ENCODE data around the gene DRC7.
A peak's percentile ranks its signal among the peaks of the same experiment; 100 is the strongest.

DRC7 gene

DNA sequence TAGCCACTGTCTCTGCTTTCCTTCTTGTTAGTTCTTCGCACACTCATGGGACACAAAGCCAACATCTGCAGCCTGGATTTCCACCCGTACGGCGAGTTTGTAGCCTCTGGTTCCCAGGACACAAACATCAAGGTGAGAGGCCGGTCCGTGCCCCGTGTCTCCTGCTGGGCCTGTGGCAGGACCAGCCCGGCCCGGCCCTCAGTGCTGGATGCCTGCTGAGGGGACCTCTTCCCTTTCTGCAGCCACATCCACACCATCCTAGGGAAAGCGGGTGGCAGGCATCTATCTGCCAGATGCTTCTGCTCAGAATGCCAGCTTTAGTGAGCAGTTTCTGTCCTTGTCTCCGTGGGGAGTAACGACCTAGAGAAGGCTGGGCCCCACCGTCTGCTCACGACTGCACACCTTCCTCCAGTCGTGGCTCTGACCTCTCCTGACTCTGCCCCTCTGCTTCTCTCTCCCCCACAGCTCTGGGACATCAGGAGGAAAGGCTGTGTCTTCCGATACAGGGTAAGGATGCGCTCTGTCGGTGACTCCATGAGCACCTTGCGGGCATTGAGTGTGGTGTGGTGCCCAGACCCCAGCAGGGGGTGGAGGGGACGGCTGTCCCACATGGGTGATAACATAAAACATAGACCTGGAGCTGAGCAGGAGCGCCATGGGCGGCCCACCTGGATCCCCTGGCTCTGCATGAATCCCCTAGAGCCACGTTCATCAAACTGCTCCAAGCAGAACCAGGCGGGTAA lies 56.4 kb downstream of the DRC7 start:
- DNase-seq = no peak

DNA sequence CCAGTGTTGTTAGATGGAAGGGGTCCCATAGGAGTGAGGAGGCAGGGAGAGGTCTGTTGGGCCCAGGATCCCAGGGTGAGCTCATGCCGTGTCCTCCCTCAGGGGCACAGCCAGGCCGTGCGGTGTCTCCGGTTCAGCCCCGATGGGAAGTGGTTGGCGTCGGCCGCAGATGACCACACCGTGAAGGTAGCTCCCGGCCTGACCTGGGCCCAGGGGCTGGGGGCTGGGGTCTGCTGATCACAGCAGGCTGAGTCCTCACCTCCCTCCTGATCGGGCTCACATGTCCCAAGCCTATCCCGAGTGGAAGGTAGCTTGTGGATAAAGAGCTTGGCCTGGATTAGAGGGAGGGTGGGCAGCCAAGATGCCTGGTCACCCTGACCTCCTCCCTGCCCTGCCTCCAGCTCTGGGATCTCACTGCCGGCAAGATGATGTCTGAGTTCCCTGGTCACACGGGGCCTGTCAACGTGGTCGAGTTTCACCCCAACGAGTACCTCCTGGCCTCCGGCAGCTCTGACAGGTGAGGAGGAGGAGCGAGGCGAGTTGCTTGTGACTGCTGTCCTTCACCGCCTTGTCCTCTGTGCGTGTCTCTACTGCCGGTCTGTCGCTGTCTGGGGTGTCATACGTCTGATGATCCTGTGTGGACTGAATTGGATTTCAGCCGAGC lies 57.1 kb downstream of the DRC7 start:
- DNase-seq = no peak

DNA sequence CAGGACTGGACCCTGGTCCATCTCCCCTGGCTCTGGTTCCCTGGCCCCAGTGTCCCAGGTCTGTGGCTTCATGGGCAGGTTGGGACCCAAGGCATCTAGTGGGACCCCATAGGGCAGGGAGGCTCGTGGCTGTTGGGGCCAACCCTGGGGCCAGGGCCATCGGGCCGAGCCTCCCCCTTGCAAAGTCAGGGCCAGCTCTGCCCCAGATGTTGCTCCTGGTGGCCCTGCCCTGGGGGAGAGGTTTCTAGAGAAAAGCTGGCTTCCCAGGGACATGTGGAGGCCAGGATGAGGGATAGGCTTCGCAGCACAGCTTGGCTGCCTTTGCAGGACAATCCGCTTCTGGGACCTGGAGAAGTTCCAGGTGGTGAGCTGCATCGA lies 57.6 kb downstream of the DRC7 start:
- DNase-seq = no peak

DNA sequence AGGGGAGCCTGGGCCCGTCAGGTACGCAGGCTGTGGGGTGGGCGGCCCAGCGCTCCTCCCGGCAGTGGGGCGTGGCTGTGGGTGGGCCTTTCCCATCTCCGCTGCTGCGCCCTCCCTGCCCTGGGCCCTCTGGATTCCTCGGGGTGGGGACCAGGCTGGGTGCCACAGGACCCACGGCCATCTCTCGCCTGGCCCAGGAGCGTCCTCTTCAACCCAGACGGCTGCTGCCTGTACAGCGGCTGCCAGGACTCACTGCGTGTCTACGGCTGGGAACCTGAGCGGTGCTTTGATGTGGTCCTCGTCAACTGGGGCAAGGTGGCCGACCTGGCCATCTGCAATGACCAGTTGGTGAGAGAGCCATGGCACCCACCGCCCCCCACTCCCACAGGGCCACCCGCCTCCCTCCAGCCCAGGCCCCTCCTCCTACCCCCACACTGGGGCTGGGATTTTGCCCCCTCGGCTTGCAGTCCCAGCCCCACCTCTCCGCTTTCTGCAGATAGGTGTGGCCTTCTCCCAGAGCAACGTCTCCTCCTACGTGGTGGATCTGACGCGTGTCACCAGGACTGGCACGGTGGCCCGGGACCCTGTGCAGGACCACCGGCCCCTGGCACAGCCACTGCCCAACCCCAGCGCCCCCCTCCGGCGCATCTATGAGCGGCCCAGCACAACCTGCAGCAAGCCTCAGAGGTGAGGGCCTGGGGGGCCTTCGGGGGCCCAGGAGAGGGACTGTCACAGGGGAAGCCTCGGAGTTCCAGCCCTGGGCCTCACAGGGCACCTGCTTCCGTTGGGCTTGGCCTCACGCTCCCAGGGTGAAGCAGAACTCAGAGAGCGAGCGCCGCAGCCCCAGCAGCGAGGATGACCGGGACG lies 58.2 kb downstream of the DRC7 start:
- no peak for DNase-seq

DNA sequence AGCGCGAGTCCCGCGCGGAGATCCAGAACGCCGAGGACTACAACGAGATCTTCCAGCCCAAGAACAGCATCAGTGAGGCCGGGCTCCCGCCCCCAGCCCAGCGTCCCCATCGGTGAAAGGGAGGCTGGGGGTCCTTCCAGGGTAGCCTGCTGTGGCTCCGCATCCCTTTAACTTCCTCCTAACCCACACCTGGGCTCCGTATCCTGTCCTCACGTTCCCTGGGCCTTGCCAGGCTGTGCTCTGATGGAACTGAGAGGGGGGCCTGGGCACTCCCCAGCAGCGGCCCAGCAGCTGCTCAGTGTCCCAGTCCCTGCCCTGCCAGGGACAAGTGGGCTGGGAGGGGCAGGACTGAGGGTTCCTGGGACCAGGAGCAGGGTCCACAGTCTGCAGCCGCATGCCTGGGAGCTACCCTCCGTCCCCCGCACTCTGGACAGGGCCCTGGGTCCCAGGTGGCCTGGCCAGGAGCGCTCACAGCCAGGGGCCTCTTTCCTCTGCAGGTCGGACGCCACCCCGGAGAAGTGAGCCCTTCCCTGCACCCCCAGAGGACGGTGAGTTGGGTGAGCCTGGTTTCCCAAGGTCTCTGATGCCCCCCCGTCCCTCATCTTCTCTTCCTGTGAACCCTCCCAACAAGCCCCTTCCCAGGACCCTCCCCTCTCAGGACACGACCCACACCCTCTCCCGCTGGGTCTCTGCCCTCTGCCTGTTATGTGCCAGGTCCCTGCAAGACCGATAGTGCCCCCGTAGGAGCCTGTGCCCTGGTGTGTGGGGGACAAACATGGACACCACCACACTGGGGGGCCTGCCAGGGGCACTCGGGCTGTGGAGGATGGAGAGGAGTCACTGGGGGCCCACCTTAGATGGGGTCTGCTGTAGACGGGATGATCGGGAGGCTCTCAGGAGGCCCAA lies 59.1 kb downstream of the DRC7 start:
- DNase-seq = no peak

DNA sequence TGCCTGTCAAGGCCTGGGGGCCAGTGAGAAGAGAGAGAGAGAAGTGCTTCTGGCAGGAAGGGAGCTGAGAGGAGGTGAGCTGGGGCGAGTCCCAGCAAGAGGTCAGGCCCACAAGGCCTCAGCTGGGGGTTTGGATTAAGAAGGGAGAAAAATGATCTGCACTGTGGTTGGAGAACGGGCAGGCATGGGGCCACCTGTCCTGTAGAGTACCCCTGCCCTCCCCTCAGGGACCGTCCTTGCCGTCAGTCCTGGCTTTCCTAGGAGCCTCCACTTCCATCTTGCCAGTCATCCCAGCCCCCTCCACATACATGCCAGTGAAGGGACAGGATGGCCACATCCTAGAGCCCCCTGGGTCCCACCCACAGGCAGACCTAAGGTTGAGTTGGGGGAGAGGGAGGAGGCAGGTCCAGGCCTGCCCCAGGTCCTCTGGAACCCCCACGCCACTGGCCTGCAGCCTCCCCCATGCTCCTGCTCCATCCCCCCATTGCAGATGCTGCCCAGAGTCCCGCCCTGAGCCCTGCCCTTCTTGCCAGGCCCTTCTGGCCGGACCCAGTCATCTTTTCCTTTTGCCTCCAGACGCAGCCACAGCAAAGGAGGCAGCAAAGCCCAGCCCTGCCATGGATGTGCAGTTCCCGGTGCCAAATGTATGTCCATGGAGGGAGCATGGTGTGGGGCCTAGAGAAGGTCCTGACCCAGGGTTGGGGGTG lies 59.9 kb downstream of the DRC7 start:
- DNase-seq = no peak

DNA sequence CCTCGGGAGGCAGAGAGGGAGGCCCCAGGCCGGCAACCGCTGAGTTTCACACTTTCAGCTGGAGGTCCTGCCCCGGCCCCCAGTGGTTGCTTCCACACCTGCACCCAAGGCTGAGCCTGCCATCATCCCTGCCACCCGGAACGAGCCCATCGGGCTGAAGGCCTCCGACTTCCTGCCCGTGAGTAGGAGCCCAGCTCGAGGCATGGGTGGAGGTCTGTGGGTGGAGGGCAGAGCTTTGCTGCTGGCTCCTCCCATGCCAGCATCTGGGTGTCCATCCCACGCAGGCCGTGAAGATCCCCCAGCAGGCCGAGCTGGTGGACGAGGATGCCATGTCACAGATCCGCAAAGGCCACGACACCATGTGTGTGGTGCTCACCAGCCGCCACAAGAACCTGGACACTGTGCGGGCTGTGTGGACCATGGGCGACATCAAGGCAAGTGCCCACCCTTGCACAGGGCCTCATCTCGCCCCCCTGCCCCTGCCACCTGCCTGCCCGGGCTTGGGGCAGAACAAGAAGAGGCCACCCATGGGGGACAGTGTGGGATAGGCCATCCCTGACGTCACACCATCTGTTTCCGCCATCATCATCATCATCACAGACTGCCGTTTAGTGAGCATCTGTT lies 60.6 kb downstream of the DRC7 start:
- no peak for DNase-seq

DNA sequence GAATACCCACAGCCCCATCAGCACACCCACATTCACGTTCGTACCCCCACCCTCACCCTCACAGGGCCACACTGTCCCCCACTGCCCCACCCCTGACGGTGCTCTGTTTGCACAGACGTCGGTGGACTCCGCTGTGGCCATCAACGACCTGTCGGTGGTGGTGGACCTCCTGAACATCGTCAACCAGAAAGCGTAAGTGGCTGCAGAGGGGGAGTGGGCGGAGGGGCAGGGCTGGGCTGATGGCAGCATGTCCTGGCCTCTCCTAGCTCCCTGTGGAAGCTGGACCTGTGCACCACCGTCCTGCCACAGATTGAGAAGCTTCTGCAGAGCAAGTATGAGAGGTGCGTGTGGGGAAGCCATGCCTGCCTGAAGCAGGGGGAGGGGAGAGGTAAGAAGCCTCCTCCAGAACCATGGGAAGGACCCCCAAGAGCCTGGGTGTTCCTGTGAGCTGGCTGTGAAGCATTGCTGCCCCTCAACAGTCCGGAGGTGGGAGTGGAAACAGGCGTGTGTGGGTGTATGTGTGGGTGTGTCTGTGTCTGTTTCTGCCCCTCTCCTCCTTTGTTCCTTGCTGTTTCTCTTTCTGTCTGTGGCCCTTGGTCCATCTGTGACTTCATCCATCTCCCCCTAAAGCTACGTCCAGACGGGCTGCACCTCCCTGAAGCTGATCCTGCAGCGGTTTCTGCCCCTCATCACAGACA lies 61.3 kb downstream of the DRC7 start:
- no peak for DNase-seq

DNA sequence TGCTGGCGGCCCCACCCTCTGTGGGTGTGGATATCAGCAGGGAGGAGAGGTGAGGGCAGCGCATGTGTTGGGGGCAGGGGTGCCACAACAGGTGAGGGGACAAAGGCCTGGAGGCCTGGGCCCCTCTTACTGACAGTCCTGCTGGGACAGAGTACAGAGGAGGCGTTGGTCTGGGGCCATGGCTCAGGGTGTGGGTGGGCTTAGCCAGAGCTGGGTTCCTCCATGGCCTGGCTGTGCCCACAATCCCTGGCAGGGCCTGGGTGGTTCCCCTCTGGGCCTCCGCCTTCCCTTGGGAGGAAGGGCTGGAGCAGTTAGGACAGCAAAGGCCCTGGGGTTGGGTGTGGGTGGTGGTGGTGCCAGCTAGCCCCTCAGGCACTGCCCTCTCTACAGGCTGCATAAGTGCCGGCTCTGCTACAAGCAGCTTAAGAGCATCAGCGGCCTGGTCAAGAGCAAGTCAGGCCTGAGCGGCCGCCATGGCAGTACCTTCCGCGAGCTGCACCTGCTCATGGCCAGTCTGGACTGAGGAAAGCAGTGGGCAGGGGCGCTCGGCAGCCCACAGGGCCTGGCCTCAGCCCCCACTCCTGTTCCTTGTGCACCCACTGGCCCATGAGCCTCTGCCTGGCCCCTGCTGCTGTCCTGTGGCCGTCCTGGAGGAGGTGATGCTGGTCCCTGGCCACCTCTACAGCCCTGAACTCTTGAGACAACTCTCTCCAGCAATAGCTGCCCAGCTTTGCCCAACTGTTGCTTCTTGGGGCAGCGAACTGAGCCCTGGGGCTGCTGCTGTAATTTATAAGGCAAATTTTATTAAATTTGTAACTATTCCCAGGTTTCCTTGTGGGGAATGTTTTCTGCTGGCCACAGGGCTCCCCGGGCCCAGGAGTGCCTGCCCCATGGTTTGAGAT lies 62.1 kb downstream of the DRC7 start:
- no peak for DNase-seq

DNA sequence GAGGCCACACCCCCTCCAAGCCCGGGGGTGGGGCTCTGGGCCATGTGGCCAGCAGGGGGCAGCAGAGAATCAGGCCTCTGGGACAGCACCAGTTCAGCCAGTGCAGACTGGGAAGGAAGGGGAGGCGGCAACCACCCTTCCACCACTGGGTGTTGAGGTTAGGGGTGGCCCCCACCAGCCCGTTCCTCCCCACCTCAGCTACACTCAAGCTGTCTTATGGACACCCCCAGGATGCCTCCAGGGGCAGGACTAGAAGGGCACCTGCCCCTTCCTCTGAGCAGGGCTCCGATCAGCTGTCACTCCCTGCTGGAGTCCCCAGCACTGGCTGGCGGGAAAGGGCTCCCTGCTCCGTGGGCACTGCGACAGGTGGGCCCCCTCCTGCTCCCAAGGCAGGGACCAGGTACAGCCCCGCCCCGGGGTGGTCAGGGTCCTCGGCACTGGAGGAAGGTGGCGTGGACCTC lies 62.8 kb downstream of the DRC7 start:
- peak; percentile 35 to 91 (median 72) for DNase-seq

DNA sequence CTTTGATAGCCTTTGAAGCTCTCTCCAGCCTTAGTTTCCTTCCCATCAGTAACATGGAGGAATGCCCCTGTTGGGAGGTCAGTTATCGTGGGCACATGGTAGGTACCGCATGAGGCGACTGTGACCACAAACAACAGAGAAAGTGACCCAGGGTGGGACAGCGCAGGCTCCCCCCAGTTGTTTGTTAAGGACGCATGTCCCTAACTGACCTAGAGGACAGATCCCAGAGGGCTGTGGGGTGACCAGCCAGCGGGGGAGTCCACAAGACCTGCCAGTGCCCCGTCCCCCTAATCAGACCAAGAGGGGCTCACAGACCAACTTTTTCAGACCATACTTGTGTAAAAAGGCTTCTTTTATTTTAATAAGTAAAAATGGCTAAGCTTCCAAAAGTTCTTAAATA lies 63.3 kb downstream of the DRC7 start:
- DNase-seq = no peak

DNA sequence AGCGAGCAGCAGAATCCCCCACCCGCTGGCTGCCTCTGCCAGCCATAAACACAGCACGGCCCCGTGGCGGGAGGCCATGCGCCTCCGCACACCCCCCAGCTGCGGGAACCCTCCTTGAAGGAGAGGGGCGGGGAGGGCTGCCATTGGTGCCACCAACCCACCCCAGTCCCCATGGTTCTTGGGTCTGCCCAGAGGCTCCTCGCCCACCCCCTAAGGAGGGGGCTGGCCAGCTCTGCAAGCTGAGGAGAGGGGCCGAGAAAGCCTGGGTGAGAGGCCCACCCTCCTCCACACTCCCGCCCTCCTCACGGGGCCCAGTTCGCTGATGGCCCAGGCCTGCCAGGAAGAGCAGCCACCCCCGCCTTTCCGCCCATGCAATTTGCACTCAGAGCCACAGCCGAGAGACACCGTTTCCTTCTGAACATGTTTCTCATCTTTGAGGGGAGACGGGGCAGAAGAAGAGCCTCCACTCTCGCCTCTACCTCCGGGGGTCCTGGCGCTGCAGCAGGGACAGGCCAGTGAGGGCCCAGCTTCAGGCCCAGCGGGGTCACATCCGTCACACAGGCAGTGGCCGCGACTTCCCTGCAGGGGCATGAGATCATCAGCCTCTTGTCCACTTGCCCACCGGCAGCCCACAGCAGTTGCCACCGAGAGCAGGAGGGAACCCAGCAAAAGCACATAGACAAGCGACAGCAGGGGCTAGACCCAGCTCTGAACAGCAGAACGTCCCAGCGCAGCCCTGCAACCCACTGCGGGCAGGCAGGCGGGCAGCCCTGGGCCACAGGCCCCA lies 63.9 kb downstream of the DRC7 start:
- peak in 1 of 51 donors; percentile 23 for DNase-seq

DNA sequence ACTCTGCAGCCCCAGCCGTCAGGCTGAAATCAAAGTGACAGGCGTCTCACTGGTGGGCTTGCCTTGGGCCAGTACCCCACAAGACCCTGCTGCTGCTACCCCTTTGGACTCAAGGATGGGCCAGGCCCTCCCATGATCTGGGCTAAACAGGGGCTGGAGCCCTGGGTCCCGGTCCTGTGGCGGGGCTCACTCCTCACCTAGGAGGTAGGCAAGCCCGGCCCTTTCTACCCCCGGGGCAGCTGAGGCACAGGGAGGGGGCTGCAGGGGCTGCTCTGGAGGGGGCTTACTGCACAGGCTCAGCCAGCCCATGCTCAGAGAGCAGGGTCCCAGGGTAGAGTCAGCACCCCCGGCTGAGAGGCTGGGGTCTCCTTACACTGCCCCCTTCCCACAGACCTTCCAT lies 64.5 kb downstream of the DRC7 start:
- no peak for DNase-seq

DNA sequence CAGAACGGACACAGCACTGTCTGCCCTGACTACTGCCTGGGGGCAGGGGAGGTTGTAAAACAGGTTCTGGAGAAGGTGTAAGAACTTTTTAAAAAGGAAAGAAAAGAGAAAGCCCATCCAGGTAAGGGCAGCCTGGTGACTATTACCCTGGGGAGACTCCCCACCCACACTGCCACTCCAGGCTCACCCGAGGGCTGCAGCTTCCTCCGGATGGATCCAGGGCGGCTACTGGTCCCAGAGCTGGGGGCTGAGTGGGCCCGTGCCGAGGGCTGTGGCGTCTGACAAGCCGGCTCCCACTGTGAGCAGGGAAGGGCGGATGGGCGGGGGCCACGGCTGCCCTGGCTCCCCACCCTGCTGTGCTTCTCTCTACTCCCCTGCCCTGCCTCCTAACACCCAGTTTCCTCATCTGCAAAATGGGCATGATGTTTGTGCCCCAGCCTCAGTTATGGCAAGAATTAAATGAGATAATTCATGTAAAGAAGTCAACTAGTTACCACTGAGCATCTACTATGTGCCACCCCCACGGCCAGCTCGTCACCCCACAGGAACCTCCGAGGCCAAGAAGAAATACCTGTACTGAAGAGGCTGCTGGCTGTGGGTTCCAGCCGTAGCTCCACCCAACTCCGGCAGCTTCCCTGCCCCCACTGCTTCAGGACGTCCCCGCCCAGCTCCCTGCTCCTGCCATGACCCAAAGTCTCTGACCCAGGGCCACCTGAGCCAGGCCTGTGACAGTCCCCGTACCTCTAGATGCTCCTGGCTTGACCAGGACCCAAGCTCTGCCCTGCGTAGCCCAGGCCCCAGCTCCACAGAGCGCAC lies 65.1 kb downstream of the DRC7 start:
- DNase-seq = no peak

DNA sequence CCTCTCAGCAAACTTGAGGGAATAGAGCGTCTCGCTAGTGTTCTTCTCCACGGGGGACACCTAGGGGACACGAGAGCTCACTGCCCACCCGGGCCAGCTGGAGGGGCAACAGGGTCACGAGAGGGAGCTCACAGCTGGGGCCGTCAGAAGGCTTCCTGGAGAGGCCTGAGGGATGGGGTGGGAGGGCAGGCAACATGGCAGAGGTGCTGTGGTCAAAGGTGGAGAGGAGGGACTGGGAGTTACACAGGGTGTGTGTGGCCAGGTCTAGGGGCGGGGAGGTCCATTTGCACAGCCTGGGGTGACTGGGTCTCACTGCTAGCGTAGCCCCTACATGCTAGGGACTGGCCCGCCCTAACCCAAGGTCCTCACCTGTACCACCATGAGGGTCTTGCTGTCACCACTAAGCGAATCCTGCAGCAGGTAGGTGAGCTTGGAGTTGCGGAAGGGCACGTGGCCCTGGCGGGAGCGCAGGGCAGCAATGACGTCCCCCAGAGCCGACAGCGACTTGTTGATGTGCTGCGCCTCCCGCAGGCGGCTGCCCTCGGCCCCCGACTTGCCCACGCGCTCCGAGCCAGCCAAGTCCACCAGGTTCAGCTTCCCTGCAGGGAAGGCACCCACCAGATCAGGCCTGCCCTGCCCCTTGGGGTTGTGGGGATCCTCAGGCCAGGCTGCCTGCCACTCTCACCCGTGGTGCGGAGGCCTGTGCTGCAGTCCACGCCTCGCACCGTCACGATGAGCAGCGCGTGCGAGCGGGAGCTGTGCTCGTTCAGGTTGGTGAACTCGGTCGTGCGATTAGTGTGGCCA lies 66.0 kb downstream of the DRC7 start:
- DNase-seq = no peak

DNA sequence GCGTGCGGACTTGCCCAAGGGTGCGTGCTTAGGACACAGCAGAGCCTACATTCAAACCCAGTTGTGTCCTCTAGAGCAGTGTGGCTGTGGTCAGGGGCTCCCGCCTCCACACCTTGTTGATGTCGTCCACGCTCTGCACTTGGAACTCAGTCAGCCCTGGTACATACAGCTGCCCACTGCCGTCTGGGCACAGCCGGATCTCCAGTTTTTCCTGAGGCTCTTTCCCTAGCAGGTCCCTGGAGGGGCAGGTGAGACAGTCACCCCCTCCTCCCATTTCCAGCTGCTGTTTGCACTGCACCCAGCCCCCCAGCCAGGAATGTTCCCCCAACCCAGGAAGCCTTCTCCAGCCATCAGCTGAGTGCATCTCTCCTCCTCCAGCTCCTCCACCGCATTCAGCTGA lies 66.7 kb downstream of the DRC7 start:
- DNase-seq = no peak
